B cell (primary cell): Measurements from ENCODE around the gene FTCD. TPM values are rescaled to one million over a fixed set of nuclear protein-coding genes. Genes with fewer than 3 reads are reported as not detected.

Experiments used
- ATAC-seq: fragments of 200-7000 bp; cut with Tn5 transposase; one replicate; pipeline ENCODE4 v1.10.0; 2021; ENCODE audit warnings: low read depth, mild to moderate bottlenecking, moderate number of reproducible peaks, moderate library complexity
- CTCF ChIA-PET: fragments of 350-600 bp; sonication (Branson Sonifier 250); formaldehyde crosslinking; loops from one replicate; lab custom pipeline; 2021; ENCODE audit warnings: antibody characterized with exemption, inconsistent platforms; lab: Charles Lee
- POLR2A ChIA-PET: fragments of 350-600 bp; sonication (Branson Sonifier 250); formaldehyde crosslinking; loops from one replicate; lab custom pipeline; 2021; ENCODE audit warnings: antibody characterized with exemption; lab: Charles Lee
- DNase-seq: peaks from one replicate; pipeline ENCODE4 v3.0.0; 2013
- H2AFZ ChIP-seq: 2 replicates; pipeline ENCODE4 v1.6.1; 2012; ENCODE audit warnings: mild to moderate bottlenecking, low read depth, low read length; ENCODE audit not compliant: insufficient read depth, poor library complexity, severe bottlenecking
- H3K27ac ChIP-seq, 2 donors: 1 replicate in 1 of 2; 2 replicates in 1 of 2; pipeline ENCODE4 v1.5.1; 2012 to 2013; ENCODE audit warnings: low read length in 2 of 2, mild to moderate bottlenecking in 2 of 2, moderate library complexity in 1 of 2
- H3K27me3 ChIP-seq, 4 experiments: fragments of 200-600 bp in 1 of 4; sonication (generic) in 1 of 4; replicated peaks in 1 of 4; 1 replicate in 2 of 4; 2 replicates in 2 of 4; pipeline versions ENCODE4 v1.6.1 to v1.7.0; 2013 to 2016; ENCODE audit warnings: low read length in 3 of 4, mild to moderate bottlenecking in 2 of 4, mixed read lengths in 1 of 4, moderate library complexity in 1 of 4; ENCODE audit not compliant: insufficient read depth in 4 of 4, control insufficient read depth in 3 of 4; ENCODE audit errors: control extremely low read depth in 1 of 4
- H3K36me3 ChIP-seq, 2 experiments: replicated peaks in 1 of 2; 1 replicate in 1 of 2; 2 replicates in 1 of 2; pipeline versions ENCODE4 v1.6.1 to v1.7.1; 2013; ENCODE audit warnings: low read length in 1 of 2; ENCODE audit not compliant: insufficient read depth in 2 of 2, control insufficient read depth in 1 of 2; ENCODE audit errors: control extremely low read depth in 1 of 2, extremely low read depth in 1 of 2
- H3K4me1 ChIP-seq, 2 donors: fragments of 200-600 bp in 1 of 2; sonication (generic) in 1 of 2; 1 replicate in 1 of 2; 2 replicates in 1 of 2; pipeline versions ENCODE4 v1.5.1 to v1.6.1; 2013 to 2017; ENCODE audit warnings: low read length in 2 of 2; ENCODE audit not compliant: control insufficient read depth in 2 of 2, insufficient read depth in 2 of 2
- H3K4me2 ChIP-seq: replicated peaks from 2 replicates; pipeline ENCODE3; 2012; ENCODE audit warnings: mild to moderate bottlenecking, low read depth, low read length; ENCODE audit not compliant: poor library complexity, severe bottlenecking
- H3K4me3 ChIP-seq, 5 experiments: fragments of 200-600 bp in 1 of 5; sonication (generic) in 1 of 5; 1 replicate in 3 of 5; 2 replicates in 2 of 5; pipeline versions ENCODE4 v1.5.1 to v1.7.0; 2011 to 2016; ENCODE audit warnings: low read length in 4 of 5, mild to moderate bottlenecking in 4 of 5, low read depth in 2 of 5, control low read depth in 1 of 5, moderate library complexity in 1 of 5; ENCODE audit not compliant: insufficient read depth in 1 of 5; ENCODE audit errors: control extremely low read depth in 1 of 5, extremely low read depth in 1 of 5
- H3K79me2 ChIP-seq: fragments of 200-600 bp; sonication (generic); one replicate; pipeline ENCODE4 v1.6.0; 2016; ENCODE audit warnings: low read length; ENCODE audit not compliant: control insufficient read depth, insufficient read depth
- H3K9ac ChIP-seq: fragments of 200-600 bp; sonication (generic); 2 replicates; pipeline ENCODE4 v1.6.1; 2017; ENCODE audit warnings: mild to moderate bottlenecking, low read length, moderate library complexity
- H3K9me3 ChIP-seq, 3 donors: one replicate each; pipeline versions ENCODE4 v1.6.1 to v1.7.1; 2013; ENCODE audit warnings: low read length in 2 of 3; ENCODE audit not compliant: control insufficient read depth in 2 of 3, insufficient read depth in 1 of 3; ENCODE audit errors: control extremely low read depth in 1 of 3
- H4K20me1 ChIP-seq: 2 replicates; pipeline ENCODE4 v1.6.0; 2012; ENCODE audit warnings: mild to moderate bottlenecking, low read length; ENCODE audit not compliant: insufficient read depth, control insufficient read depth, poor library complexity, severe bottlenecking
- H3K27ac Mint-ChIP-seq: one replicate; pipeline ENCODE4 v1.8.0; 2021; ENCODE audit warnings: mixed read lengths
- H3K27me3 Mint-ChIP-seq: one replicate; pipeline ENCODE4 v1.8.0; 2021; ENCODE audit warnings: mixed read lengths
- H3K4me1 Mint-ChIP-seq: one replicate; pipeline ENCODE4 v1.8.0; 2021; ENCODE audit warnings: mixed read lengths
- H3K4me3 Mint-ChIP-seq: one replicate; pipeline ENCODE4 v1.8.0; 2021; ENCODE audit warnings: mixed read lengths
- H3K9me3 Mint-ChIP-seq: one replicate; pipeline ENCODE4 v1.8.0; 2022; ENCODE audit warnings: mixed read lengths; ENCODE audit not compliant: insufficient read depth
- CTCF ChIP-seq: fragments of 200-600 bp; IDR thresholded peaks from one replicate; pipeline ENCODE4 v1.8.0; 2022; ENCODE audit warnings: antibody characterized with exemption, mild to moderate bottlenecking
- EZH2 ChIP-seq: IDR thresholded peaks from 2 replicates; pipeline ENCODE4 v1.6.1; 2012; ENCODE audit warnings: borderline replicate concordance, low read depth, mild to moderate bottlenecking, moderate library complexity, low read length; ENCODE audit not compliant: insufficient read depth, poor library complexity, severe bottlenecking
- WGBS: methylation state at CpG from one replicate; pipeline ENCODE4 v1.1.5; 2013; ENCODE audit warnings: missing lambda C conversion rate; ENCODE audit not compliant: insufficient coverage; 5-methylcytosine and 5-hydroxymethylcytosine counted together
- intact Hi-C: fragments of 100-400 bp; cut with micrococcal nuclease; formaldehyde crosslinking; loops from one replicate; pipeline ENCODE4 v1.10.0; 2022
- polyA plus RNA-seq: library from polyadenylated mRNA; depleted of rRNA; stranded (reverse); fragments of >200 nt; gene quantifications from 2 replicates; pipeline ENCODE4 v1.2.3, GENCODE V29; 2012
- total RNA-seq, 2 donors: library from RNA; stranded (reverse); fragments of 120-200 nt in 1 of 2; gene quantifications; 1 replicate in 1 of 2; 2 replicates in 1 of 2; pipeline versions ENCODE4 v1.2.3 to v1.2.4, GENCODE V29; 2013 to 2022

The FTCD gene
- total and polyA plus RNA-seq, 2 donors (not counting 1 experiment from before 2014, with no cell fraction given): 0.22 to 0.39 TPM

GRCh38 chr21:46191686-46192575 is 36.6 kb upstream of the FTCD start:
- ATAC-seq (no peak), DNase-seq (no peak)
- ChIA-PET CTCF (no interaction called here), POLR2A (no interaction called here)
- no peak overlapping the region for H3K9ac ChIP-seq
- H3K4me1 ChIP-seq: no peaks in the 10 kb centered on the region
- H3K27me3 Mint-ChIP-seq: no peaks in the 10 kb centered on the region
- no peaks in the 10 kb centered on the region for H4K20me1 ChIP-seq
- no peak for TF ChIP-seq EZH2
- TF ChIP-seq CTCF: no peak
- no peaks in the 10 kb centered on the region for H3K9me3 ChIP-seq
- no peaks in the 10 kb centered on the region for H3K9me3 Mint-ChIP-seq
- no peak overlapping the region for H3K4me3 ChIP-seq
- no peak overlapping the region for H3K27ac Mint-ChIP-seq
- 96% methylated on average over 17 of the region's 20 CpGs for WGBS
- H3K27me3 ChIP-seq: no peaks in the 10 kb centered on the region
- intact Hi-C loops: no loop called here
- no peak overlapping the region for H3K4me2 ChIP-seq
- H3K4me1 Mint-ChIP-seq: no peaks in the 10 kb centered on the region
- peaks cover 0 to 12% of the 10 kb centered on the region in 2 experiments for H3K36me3 ChIP-seq
- H3K27ac ChIP-seq: no peak overlapping the region
- H3K79me2 ChIP-seq: no peaks in the 10 kb centered on the region
- H2AFZ ChIP-seq: no peak overlapping the region
- no peak overlapping the region for H3K4me3 Mint-ChIP-seq

GRCh38 chr21:46191257-46191685 is 35.9 kb upstream of the FTCD start:
- ATAC-seq: no peak
- no peak overlapping the region for H3K27ac ChIP-seq
- H3K9me3 ChIP-seq: no peaks in the 10 kb centered on the region
- H4K20me1 ChIP-seq: no peaks in the 10 kb centered on the region
- H3K9ac ChIP-seq: no peak overlapping the region
- no peak overlapping the region for H3K4me3 ChIP-seq
- peaks cover 0 to 12% of the 10 kb centered on the region in 2 experiments for H3K36me3 ChIP-seq
- Mint-ChIP-seq H3K4me3 (no peak overlapping the region), H3K4me1 (no peaks in the 10 kb centered on the region), H3K9me3 (no peaks in the 10 kb centered on the region), H3K27ac (no peak overlapping the region), H3K27me3 (no peaks in the 10 kb centered on the region)
- H3K4me1 ChIP-seq: no peaks in the 10 kb centered on the region
- ChIA-PET POLR2A (no interaction called here), CTCF (no interaction called here)
- TF ChIP-seq EZH2 (no peak), CTCF (no peak)
- 100% methylated on average over 2 of the region's 4 CpGs for WGBS
- intact Hi-C loops: no loop called here
- no peaks in the 10 kb centered on the region for H3K79me2 ChIP-seq
- no peak overlapping the region for H2AFZ ChIP-seq
- DNase-seq: peak; percentile 2
- H3K27me3 ChIP-seq: no peaks in the 10 kb centered on the region
- H3K4me2 ChIP-seq: no peak overlapping the region
